B cell (primary cell): ENCODE results near the gene PIWIL4. TPM values are rescaled to one million over a fixed set of nuclear protein-coding genes. Genes with fewer than 3 reads are reported as not detected.

ENCODE experiments used
- ATAC-seq: fragments of 200-7000 bp; cut with Tn5 transposase; one replicate; pipeline ENCODE4 v1.10.0; 2021; ENCODE audit warnings: low read depth, mild to moderate bottlenecking, moderate number of reproducible peaks, moderate library complexity
- CTCF ChIA-PET: fragments of 350-600 bp; sonication (Branson Sonifier 250); formaldehyde crosslinking; loops from one replicate; lab custom pipeline; 2021; ENCODE audit warnings: antibody characterized with exemption, inconsistent platforms; lab: Charles Lee
- POLR2A ChIA-PET: fragments of 350-600 bp; sonication (Branson Sonifier 250); formaldehyde crosslinking; loops from one replicate; lab custom pipeline; 2021; ENCODE audit warnings: antibody characterized with exemption; lab: Charles Lee
- DNase-seq: peaks from one replicate; pipeline ENCODE4 v3.0.0; 2013
- H2AFZ ChIP-seq: 2 replicates; pipeline ENCODE4 v1.6.1; 2012; ENCODE audit warnings: mild to moderate bottlenecking, low read depth, low read length; ENCODE audit not compliant: insufficient read depth, poor library complexity, severe bottlenecking
- H3K27ac ChIP-seq, 2 donors: 1 replicate in 1 of 2; 2 replicates in 1 of 2; pipeline ENCODE4 v1.5.1; 2012 to 2013; ENCODE audit warnings: low read length in 2 of 2, mild to moderate bottlenecking in 2 of 2, moderate library complexity in 1 of 2
- H3K27me3 ChIP-seq, 4 experiments: fragments of 200-600 bp in 1 of 4; sonication (generic) in 1 of 4; replicated peaks in 1 of 4; 1 replicate in 2 of 4; 2 replicates in 2 of 4; pipeline versions ENCODE4 v1.6.1 to v1.7.0; 2013 to 2016; ENCODE audit warnings: low read length in 3 of 4, mild to moderate bottlenecking in 2 of 4, mixed read lengths in 1 of 4, moderate library complexity in 1 of 4; ENCODE audit not compliant: insufficient read depth in 4 of 4, control insufficient read depth in 3 of 4; ENCODE audit errors: control extremely low read depth in 1 of 4
- H3K36me3 ChIP-seq, 2 experiments: replicated peaks in 1 of 2; 1 replicate in 1 of 2; 2 replicates in 1 of 2; pipeline versions ENCODE4 v1.6.1 to v1.7.1; 2013; ENCODE audit warnings: low read length in 1 of 2; ENCODE audit not compliant: insufficient read depth in 2 of 2, control insufficient read depth in 1 of 2; ENCODE audit errors: control extremely low read depth in 1 of 2, extremely low read depth in 1 of 2
- H3K4me1 ChIP-seq, 2 donors: fragments of 200-600 bp in 1 of 2; sonication (generic) in 1 of 2; 1 replicate in 1 of 2; 2 replicates in 1 of 2; pipeline versions ENCODE4 v1.5.1 to v1.6.1; 2013 to 2017; ENCODE audit warnings: low read length in 2 of 2; ENCODE audit not compliant: control insufficient read depth in 2 of 2, insufficient read depth in 2 of 2
- H3K4me2 ChIP-seq: replicated peaks from 2 replicates; pipeline ENCODE3; 2012; ENCODE audit warnings: mild to moderate bottlenecking, low read depth, low read length; ENCODE audit not compliant: poor library complexity, severe bottlenecking
- H3K4me3 ChIP-seq, 5 experiments: fragments of 200-600 bp in 1 of 5; sonication (generic) in 1 of 5; 1 replicate in 3 of 5; 2 replicates in 2 of 5; pipeline versions ENCODE4 v1.5.1 to v1.7.0; 2011 to 2016; ENCODE audit warnings: low read length in 4 of 5, mild to moderate bottlenecking in 4 of 5, low read depth in 2 of 5, control low read depth in 1 of 5, moderate library complexity in 1 of 5; ENCODE audit not compliant: insufficient read depth in 1 of 5; ENCODE audit errors: control extremely low read depth in 1 of 5, extremely low read depth in 1 of 5
- H3K79me2 ChIP-seq: fragments of 200-600 bp; sonication (generic); one replicate; pipeline ENCODE4 v1.6.0; 2016; ENCODE audit warnings: low read length; ENCODE audit not compliant: control insufficient read depth, insufficient read depth
- H3K9ac ChIP-seq: fragments of 200-600 bp; sonication (generic); 2 replicates; pipeline ENCODE4 v1.6.1; 2017; ENCODE audit warnings: mild to moderate bottlenecking, low read length, moderate library complexity
- H3K9me3 ChIP-seq, 3 donors: one replicate each; pipeline versions ENCODE4 v1.6.1 to v1.7.1; 2013; ENCODE audit warnings: low read length in 2 of 3; ENCODE audit not compliant: control insufficient read depth in 2 of 3, insufficient read depth in 1 of 3; ENCODE audit errors: control extremely low read depth in 1 of 3
- H4K20me1 ChIP-seq: 2 replicates; pipeline ENCODE4 v1.6.0; 2012; ENCODE audit warnings: mild to moderate bottlenecking, low read length; ENCODE audit not compliant: insufficient read depth, control insufficient read depth, poor library complexity, severe bottlenecking
- H3K27ac Mint-ChIP-seq: one replicate; pipeline ENCODE4 v1.8.0; 2021; ENCODE audit warnings: mixed read lengths
- H3K27me3 Mint-ChIP-seq: one replicate; pipeline ENCODE4 v1.8.0; 2021; ENCODE audit warnings: mixed read lengths
- H3K4me1 Mint-ChIP-seq: one replicate; pipeline ENCODE4 v1.8.0; 2021; ENCODE audit warnings: mixed read lengths
- H3K4me3 Mint-ChIP-seq: one replicate; pipeline ENCODE4 v1.8.0; 2021; ENCODE audit warnings: mixed read lengths
- H3K9me3 Mint-ChIP-seq: one replicate; pipeline ENCODE4 v1.8.0; 2022; ENCODE audit warnings: mixed read lengths; ENCODE audit not compliant: insufficient read depth
- EZH2 ChIP-seq: IDR thresholded peaks from 2 replicates; pipeline ENCODE4 v1.6.1; 2012; ENCODE audit warnings: borderline replicate concordance, low read depth, mild to moderate bottlenecking, moderate library complexity, low read length; ENCODE audit not compliant: insufficient read depth, poor library complexity, severe bottlenecking
- WGBS: methylation state at CpG from one replicate; pipeline ENCODE4 v1.1.5; 2013; ENCODE audit warnings: missing lambda C conversion rate; ENCODE audit not compliant: insufficient coverage; 5-methylcytosine and 5-hydroxymethylcytosine counted together
- intact Hi-C: fragments of 100-400 bp; cut with micrococcal nuclease; formaldehyde crosslinking; loops from one replicate; pipeline ENCODE4 v1.10.0; 2022
- polyA plus RNA-seq: library from polyadenylated mRNA; depleted of rRNA; stranded (reverse); fragments of >200 nt; gene quantifications from 2 replicates; pipeline ENCODE4 v1.2.3, GENCODE V29; 2012
- total RNA-seq, 2 donors: library from RNA; stranded (reverse); fragments of 120-200 nt in 1 of 2; gene quantifications; 1 replicate in 1 of 2; 2 replicates in 1 of 2; pipeline versions ENCODE4 v1.2.3 to v1.2.4, GENCODE V29; 2013 to 2022
- TF ChIP-seq, protein P1 (sequence below): fragments of 200-600 bp; IDR thresholded peaks from one replicate; pipeline ENCODE4 v1.8.0; 2022; ENCODE audit warnings: antibody characterized with exemption, mild to moderate bottlenecking

PIWIL4 gene
- total and polyA plus RNA-seq, 2 donors (not counting 1 experiment from before 2014, with no cell fraction given) = 0.67 to 1.4 TPM

- peaks cover 0 to 3% (median 0%) of the 10 kb centered on the region in 3 donors for H3K9me3 ChIP-seq
- POLR2A ChIA-PET = no interaction called here
- no peaks in the 10 kb centered on the region for H3K27me3 ChIP-seq
- ATAC-seq (no peak), DNase-seq (no peak)
- Mint-ChIP-seq H3K9me3 (no peaks in the 10 kb centered on the region), H3K27me3 (no peaks in the 10 kb centered on the region), H3K4me1 (no peaks in the 10 kb centered on the region), H3K27ac (no peak overlapping the region), H3K4me3 (no peak overlapping the region)
- intact Hi-C loops = no loop called here
- no peaks in the 10 kb centered on the region for H3K36me3 ChIP-seq
- H2AFZ ChIP-seq = no peak overlapping the region
- H3K27ac ChIP-seq = no peak overlapping the region
- no CpG with 5 or more reads among the region's 2 CpGs for WGBS
- CTCF ChIA-PET = no interaction called here
- H4K20me1 ChIP-seq = no peaks in the 10 kb centered on the region
- H3K4me3 ChIP-seq = no peak overlapping the region
- H3K79me2 ChIP-seq = no peaks in the 10 kb centered on the region
- H3K4me2 ChIP-seq = no peak overlapping the region
- no peak for TF ChIP-seq EZH2
- TF ChIP-seq, protein P1, sequence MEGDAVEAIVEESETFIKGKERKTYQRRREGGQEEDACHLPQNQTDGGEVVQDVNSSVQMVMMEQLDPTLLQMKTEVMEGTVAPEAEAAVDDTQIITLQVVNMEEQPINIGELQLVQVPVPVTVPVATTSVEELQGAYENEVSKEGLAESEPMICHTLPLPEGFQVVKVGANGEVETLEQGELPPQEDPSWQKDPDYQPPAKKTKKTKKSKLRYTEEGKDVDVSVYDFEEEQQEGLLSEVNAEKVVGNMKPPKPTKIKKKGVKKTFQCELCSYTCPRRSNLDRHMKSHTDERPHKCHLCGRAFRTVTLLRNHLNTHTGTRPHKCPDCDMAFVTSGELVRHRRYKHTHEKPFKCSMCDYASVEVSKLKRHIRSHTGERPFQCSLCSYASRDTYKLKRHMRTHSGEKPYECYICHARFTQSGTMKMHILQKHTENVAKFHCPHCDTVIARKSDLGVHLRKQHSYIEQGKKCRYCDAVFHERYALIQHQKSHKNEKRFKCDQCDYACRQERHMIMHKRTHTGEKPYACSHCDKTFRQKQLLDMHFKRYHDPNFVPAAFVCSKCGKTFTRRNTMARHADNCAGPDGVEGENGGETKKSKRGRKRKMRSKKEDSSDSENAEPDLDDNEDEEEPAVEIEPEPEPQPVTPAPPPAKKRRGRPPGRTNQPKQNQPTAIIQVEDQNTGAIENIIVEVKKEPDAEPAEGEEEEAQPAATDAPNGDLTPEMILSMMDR = no peak
- H3K4me1 ChIP-seq = no peaks in the 10 kb centered on the region
- no peak overlapping the region for H3K9ac ChIP-seq
Observed at GRCh38 chr11:94632356-94632755, 65.2 kb downstream of the PIWIL4 start.

- CTCF ChIA-PET = no interaction called here
- intact Hi-C loops = no loop called here
Observed at GRCh38 chr11:94635072-94635471, 67.9 kb downstream of the PIWIL4 start.

More at GRCh38 chr11:94635072-94635471, 67.9 kb downstream of the PIWIL4 start:
- no peak overlapping the region for H3K4me3 ChIP-seq
- no peaks in the 10 kb centered on the region for H3K4me1 ChIP-seq
- H3K9ac ChIP-seq = no peak overlapping the region
- Mint-ChIP-seq H3K4me1 (peaks cover 8% of the 10 kb centered on the region), H3K27me3 (no peaks in the 10 kb centered on the region), H3K4me3 (no peak overlapping the region), H3K27ac (no peak overlapping the region), H3K9me3 (no peaks in the 10 kb centered on the region)
- no peaks in the 10 kb centered on the region for H3K9me3 ChIP-seq
- H3K27ac ChIP-seq = no peak overlapping the region
- DNase-seq (no peak), ATAC-seq (no peak)
- no peaks in the 10 kb centered on the region for H3K27me3 ChIP-seq
- POLR2A ChIA-PET = no interaction called here
- H4K20me1 ChIP-seq = no peaks in the 10 kb centered on the region
- H3K4me2 ChIP-seq = no peak overlapping the region
- H3K79me2 ChIP-seq = no peaks in the 10 kb centered on the region
- no peak overlapping the region for H2AFZ ChIP-seq
- TF ChIP-seq EZH2 = no peak
- TF ChIP-seq, protein P1 = no peak
- H3K36me3 ChIP-seq = no peaks in the 10 kb centered on the region
- WGBS = no CpG with 5 or more reads among the region's 2 CpGs
